Astrocyte of the hippocampus (primary cell): Measurements from ENCODE around the gene DTX1.

Source experiments
- DNase-seq: peaks from one replicate; pipeline ENCODE4 v3.0.0; 2011; ENCODE audit warnings: low read depth, low spot score

DTX1 gene

GRCh38 chr12:113055594-113056380, 743 bp upstream of the DTX1 start:
- no peak for DNase-seq

GRCh38 chr12:113056381-113056630, 224 bp upstream of the DTX1 start:
- no peak for DNase-seq

GRCh38 chr12:113057565-113058485, 1.3 kb downstream of the DTX1 start:
- DNase-seq, result no peak

- no peak for DNase-seq
These were observed 2.0 kb downstream of the DTX1 start for GRCh38 chr12:113058553-113058952.

GRCh38 chr12:113059071-113059595, 2.6 kb downstream of the DTX1 start:
- DNase-seq, result no peak

- DNase-seq, result no peak
These were observed 3.9 kb downstream of the DTX1 start for GRCh38 chr12:113060336-113060960.

- DNase-seq, result no peak
These were observed 4.6 kb downstream of the DTX1 start for GRCh38 chr12:113061061-113061694.

GRCh38 chr12:113062502-113063395, 6.2 kb downstream of the DTX1 start:
- DNase-seq, result no peak

GRCh38 chr12:113063396-113064350, 7.1 kb downstream of the DTX1 start:
- no peak for DNase-seq

- DNase-seq, result no peak
These were observed 8.0 kb downstream of the DTX1 start for GRCh38 chr12:113064395-113065125.

GRCh38 chr12:113065126-113066007, 8.8 kb downstream of the DTX1 start:
- peak; percentile 43 for DNase-seq

GRCh38 chr12:113066813-113067400, 10.4 kb downstream of the DTX1 start:
- DNase-seq, result no peak

GRCh38 chr12:113067987-113068935, 11.7 kb downstream of the DTX1 start:
- no peak for DNase-seq

- no peak for DNase-seq
These were observed 12.6 kb downstream of the DTX1 start for GRCh38 chr12:113069149-113069548.

GRCh38 chr12:113069751-113070116, 13.2 kb downstream of the DTX1 start:
- no peak for DNase-seq

GRCh38 chr12:113070117-113070906, 13.8 kb downstream of the DTX1 start:
- DNase-seq, result no peak
